AG04449 (cell line): ENCODE measurements around the gene EMILIN2.

Source experiments
- CTCF ChIA-PET: fragments of 350-600 bp; formaldehyde crosslinking; extraction: SDS; loops from one replicate; lab custom pipeline; 2021; ENCODE audit warnings: antibody characterized with exemption; lab: Yijun Ruan, JAX
- POLR2A ChIA-PET: fragments of 400-600, 350-600 bp; formaldehyde crosslinking; extraction: SDS; loops from one replicate; lab custom pipeline; 2020; ENCODE audit warnings: antibody characterized with exemption, inconsistent platforms; lab: Yijun Ruan, JAX
- DNase-seq: peaks from one replicate; pipeline ENCODE4 v3.0.0-alpha.2; 2010; ENCODE audit warnings: low read depth, low spot score
- H3K4me3 ChIP-seq: 2 replicates; pipeline ENCODE4 v1.5.1; 2011; ENCODE audit warnings: low read depth, mild to moderate bottlenecking, control low read depth, low read length
- CTCF ChIP-seq: IDR thresholded peaks from one replicate; pipeline ENCODE4 v1.5.1; 2011; ENCODE audit warnings: mild to moderate bottlenecking, moderate library complexity, low read length, control low read depth, inconsistent platforms; ENCODE audit not compliant: insufficient read depth; ENCODE audit errors: missing control alignments

EMILIN2 gene

GRCh38 chr18:2927745-2928144 lies 80.9 kb downstream of the EMILIN2 start:
- DNase-seq = no peak
- CTCF ChIA-PET = interaction anchor here (1.0 to 4.5 kb wide), 8 partner anchors 55 to 318 kb away, joined by 3 to 21 read pairs (median 4); no protein-coding TSS in a partner anchor

GRCh38 chr18:2932247-2933181 lies 85.7 kb downstream of the EMILIN2 start:
- ChIA-PET POLR2A (no interaction called here), CTCF (interaction anchor here (0.6 to 7.1 kb wide), 34 partner anchors 8 to 322 kb away, joined by 3 to 83 read pairs (median 4); partner anchors contain the start of gene MYL12A)
- DNase-seq = no peak
- H3K4me3 ChIP-seq = no peak overlapping the region
- peak; percentile 46 for TF ChIP-seq CTCF

More at GRCh38 chr18:2927745-2928144, 80.9 kb downstream of the EMILIN2 start:
- POLR2A ChIA-PET = no interaction called here
- no peak overlapping the region for H3K4me3 ChIP-seq
- no peak for TF ChIP-seq CTCF

- H3K4me3 ChIP-seq = no peak overlapping the region
- CTCF ChIA-PET = interaction anchor here (0.9 to 7.1 kb wide), 17 partner anchors 10 to 320 kb away, joined by 3 to 83 read pairs (median 4); partner anchors contain the start of gene MYL12A
- TF ChIP-seq CTCF = no peak
- DNase-seq = no peak
- POLR2A ChIA-PET = no interaction called here
These were observed 87.2 kb downstream of the EMILIN2 start for GRCh38 chr18:2933995-2934394.

- POLR2A ChIA-PET = no interaction called here
- TF ChIP-seq CTCF = no peak
- no peak overlapping the region for H3K4me3 ChIP-seq
- CTCF ChIA-PET = interaction anchor here (0.8 to 7.1 kb wide), 4 partner anchors 13 to 216 kb away, joined by 3 to 83 read pairs (median 3); no protein-coding TSS in a partner anchor
- no peak for DNase-seq
These were observed 88.8 kb downstream of the EMILIN2 start for GRCh38 chr18:2935438-2936192.

GRCh38 chr18:2939317-2939716 lies 92.5 kb downstream of the EMILIN2 start:
- ChIA-PET CTCF (interaction anchor here (1.2 to 3.1 kb wide), 2 partner anchors 9 to 307 kb away, joined by 4 to 22 read pairs; no protein-coding TSS in a partner anchor), POLR2A (no interaction called here)
- TF ChIP-seq CTCF = no peak
- no peak overlapping the region for H3K4me3 ChIP-seq
- DNase-seq = no peak

GRCh38 chr18:2948038-2948437 lies 101.2 kb downstream of the EMILIN2 start:
- POLR2A ChIA-PET = no interaction called here
- no peak overlapping the region for H3K4me3 ChIP-seq
- TF ChIP-seq CTCF = peak; percentile 16
- CTCF ChIA-PET = interaction anchor here (0.7 to 5.8 kb wide), 22 partner anchors 9 to 298 kb away, joined by 3 to 36 read pairs (median 4); no protein-coding TSS in a partner anchor
- peak; percentile 16 for DNase-seq
